Keratinocyte (primary cell): Measurements from ENCODE around the gene WDCP. TPM values are rescaled to one million over a fixed set of nuclear protein-coding genes. Genes with fewer than 3 reads are reported as not detected.

Experiments used
- DNase-seq: peaks from one replicate; pipeline ENCODE4 v3.0.0-alpha.2; 2011; ENCODE audit warnings: low read depth, missing footprints, low spot score
- FAIRE-seq: peaks from 2 replicates; lab custom pipeline; 2011; peaks lifted over from hg19 to GRCh38; lab: Jason Lieb, UNC
- H2AFZ ChIP-seq: 2 replicates; pipeline ENCODE4 v1.6.0; 2012; ENCODE audit warnings: low read length, control low read depth, inconsistent platforms; ENCODE audit not compliant: control insufficient read depth
- H3K27ac ChIP-seq: 2 replicates; pipeline ENCODE4 v1.5.1; 2011; ENCODE audit warnings: low read length; ENCODE audit not compliant: control insufficient read depth, insufficient read depth
- H3K27me3 ChIP-seq: 3 replicates; pipeline ENCODE4 v1.6.0; 2011; ENCODE audit warnings: low read length; ENCODE audit not compliant: control insufficient read depth, insufficient read depth; ENCODE audit errors: extremely low read depth
- H3K36me3 ChIP-seq, 2 experiments: 2 replicates in 1 of 2; 3 replicates in 1 of 2; pipeline ENCODE4 v1.5.1; 2011; ENCODE audit warnings: low read length in 2 of 2, mild to moderate bottlenecking in 1 of 2; ENCODE audit not compliant: control insufficient read depth in 2 of 2, insufficient read depth in 2 of 2; ENCODE audit errors: extremely low read depth in 1 of 2
- H3K4me1 ChIP-seq: 3 replicates; pipeline ENCODE4 v1.5.1; 2011; ENCODE audit warnings: low read length; ENCODE audit not compliant: control insufficient read depth, insufficient read depth; ENCODE audit errors: extremely low read depth
- H3K4me2 ChIP-seq: 3 replicates; pipeline ENCODE4 v1.6.0; 2011; ENCODE audit warnings: low read depth, low read length; ENCODE audit not compliant: control insufficient read depth, insufficient read depth; ENCODE audit errors: extremely low read depth
- H3K4me3 ChIP-seq, 3 experiments: fragments of 200-600 bp in 1 of 3; sonication (generic) in 1 of 3; 2 replicates in 2 of 3; 3 replicates in 1 of 3; pipeline ENCODE4 v1.5.1; 2011 to 2016; ENCODE audit warnings: low read length in 3 of 3, mild to moderate bottlenecking in 3 of 3, control low read depth in 2 of 3, inconsistent platforms in 1 of 3, low read depth in 1 of 3, mixed read lengths in 1 of 3, mixed run types in 1 of 3, moderate library complexity in 1 of 3; ENCODE audit not compliant: control insufficient read depth in 2 of 3, insufficient read depth in 2 of 3; ENCODE audit errors: extremely low read depth in 1 of 3
- H3K79me2 ChIP-seq: 2 replicates; pipeline ENCODE4 v1.6.0; 2012; ENCODE audit warnings: low read length; ENCODE audit not compliant: control insufficient read depth, insufficient read depth
- H3K9ac ChIP-seq: 3 replicates; pipeline ENCODE4 v1.6.0; 2011; ENCODE audit warnings: low read length; ENCODE audit not compliant: control insufficient read depth, insufficient read depth; ENCODE audit errors: extremely low read depth
- H3K9me1 ChIP-seq: 3 replicates; pipeline ENCODE4 v1.6.0; 2011; ENCODE audit warnings: low read length; ENCODE audit not compliant: control insufficient read depth, insufficient read depth; ENCODE audit errors: extremely low read depth
- H3K9me3 ChIP-seq: 2 replicates; pipeline ENCODE4 v1.5.1; 2012; ENCODE audit warnings: low read depth, low read length; ENCODE audit not compliant: control insufficient read depth
- H4K20me1 ChIP-seq: 3 replicates; pipeline ENCODE4 v1.6.0; 2011; ENCODE audit warnings: low read length; ENCODE audit not compliant: control insufficient read depth, insufficient read depth; ENCODE audit errors: extremely low read depth
- EZH2 ChIP-seq: IDR thresholded peaks from one replicate; pipeline ENCODE4 v1.6.1; 2012; ENCODE audit warnings: inconsistent platforms, mild to moderate bottlenecking, low read length, moderate library complexity
- dilution Hi-C: fragments of 300-500 bp; cut with MboI; formaldehyde crosslinking; loops from one replicate; pipeline ENCODE4 v1.7.0; 2020; ENCODE audit warnings: low sequenced_read_pairs; ENCODE audit not compliant: extremely low pct_ligation_motif_present
- polyA plus RNA-seq, 5 experiments: library from polyadenylated mRNA; depleted of rRNA in 3 of 5; stranded (reverse) in 3 of 5; stranded (forward) in 1 of 5; unstranded in 1 of 5; fragments of >200 nt; gene quantifications; 1 replicate in 1 of 5; 2 replicates in 3 of 5; 3 replicates in 1 of 5; pipeline versions ENCODE4 v1.2.1 to v1.2.3, GENCODE V29; 2011 to 2012; ENCODE audit warnings: missing spikeins in 2 of 5, low read depth in 1 of 5, low replicate concordance in 1 of 5
- TF ChIP-seq, protein P1 (sequence below), 3 experiments: IDR thresholded peaks in 1 of 3; conservative IDR thresholded peaks in 1 of 3; optimal IDR thresholded peaks in 1 of 3; 2 replicates in 2 of 3; 3 replicates in 1 of 3; pipeline versions ENCODE3 to v1.5.1; 2011; ENCODE audit warnings: low read length in 3 of 3, mild to moderate bottlenecking in 3 of 3, moderate library complexity in 2 of 3, control low read depth in 1 of 3, inconsistent platforms in 1 of 3; ENCODE audit not compliant: insufficient read depth in 2 of 3; ENCODE audit errors: extremely low read depth in 1 of 3

The WDCP gene
- polyA plus RNA-seq, 1 donor (not counting 4 experiments of a cell fraction or from before 2014, with no cell fraction given) = 11.0 TPM

DNA sequence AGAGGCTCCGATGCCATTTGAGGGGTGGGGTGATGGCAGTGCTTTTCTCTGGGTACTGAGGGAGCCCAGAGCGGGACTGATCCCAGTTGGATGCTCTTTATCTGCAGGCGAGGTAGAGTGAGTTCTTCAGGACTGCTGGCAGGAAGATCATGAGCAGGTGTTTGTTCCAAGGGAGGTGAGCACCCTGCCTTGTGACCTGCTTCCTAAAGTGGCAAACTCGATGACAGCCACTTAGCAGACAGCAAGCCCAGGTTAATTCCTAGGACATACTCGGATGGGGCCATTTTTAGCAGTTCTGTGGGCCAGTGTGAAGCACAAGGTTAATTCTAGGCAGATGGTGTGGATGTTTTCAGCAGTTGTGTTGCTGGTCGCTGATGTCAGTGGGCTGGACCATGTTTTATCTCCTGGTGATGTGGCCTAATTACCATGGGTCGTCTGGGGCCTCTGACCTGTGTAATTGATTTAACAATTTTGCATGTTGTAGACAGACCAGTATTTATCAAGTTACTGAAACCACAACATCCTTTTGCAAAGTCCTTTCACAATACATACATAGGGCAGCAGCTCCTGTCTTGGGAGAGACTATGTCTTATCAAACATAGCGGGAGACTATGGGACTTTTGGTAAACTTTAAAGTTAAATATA, 7.3 kb upstream of the WDCP start:
- Histone ChIP-seq H3K4me2 (no peak overlapping the region), H3K9ac (no peak overlapping the region), H3K27me3 (no peaks in the 10 kb centered on the region), H2AFZ (no peak overlapping the region), H3K9me1 (no peaks in the 10 kb centered on the region), H3K27ac (no peak overlapping the region), H3K79me2 (no peaks in the 10 kb centered on the region), H3K36me3 (peaks cover 0 to 1% of the 10 kb centered on the region in 2 experiments), H3K4me3 (no peak overlapping the region), H4K20me1 (no peaks in the 10 kb centered on the region), H3K9me3 (no peaks in the 10 kb centered on the region), H3K4me1 (no peaks in the 10 kb centered on the region)
- DNase-seq = no peak
- no peak for FAIRE-seq
- TF ChIP-seq, protein P1, sequence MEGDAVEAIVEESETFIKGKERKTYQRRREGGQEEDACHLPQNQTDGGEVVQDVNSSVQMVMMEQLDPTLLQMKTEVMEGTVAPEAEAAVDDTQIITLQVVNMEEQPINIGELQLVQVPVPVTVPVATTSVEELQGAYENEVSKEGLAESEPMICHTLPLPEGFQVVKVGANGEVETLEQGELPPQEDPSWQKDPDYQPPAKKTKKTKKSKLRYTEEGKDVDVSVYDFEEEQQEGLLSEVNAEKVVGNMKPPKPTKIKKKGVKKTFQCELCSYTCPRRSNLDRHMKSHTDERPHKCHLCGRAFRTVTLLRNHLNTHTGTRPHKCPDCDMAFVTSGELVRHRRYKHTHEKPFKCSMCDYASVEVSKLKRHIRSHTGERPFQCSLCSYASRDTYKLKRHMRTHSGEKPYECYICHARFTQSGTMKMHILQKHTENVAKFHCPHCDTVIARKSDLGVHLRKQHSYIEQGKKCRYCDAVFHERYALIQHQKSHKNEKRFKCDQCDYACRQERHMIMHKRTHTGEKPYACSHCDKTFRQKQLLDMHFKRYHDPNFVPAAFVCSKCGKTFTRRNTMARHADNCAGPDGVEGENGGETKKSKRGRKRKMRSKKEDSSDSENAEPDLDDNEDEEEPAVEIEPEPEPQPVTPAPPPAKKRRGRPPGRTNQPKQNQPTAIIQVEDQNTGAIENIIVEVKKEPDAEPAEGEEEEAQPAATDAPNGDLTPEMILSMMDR (optimal IDR thresholded peaks at IDR 0.05 in 1 of 3, IDR thresholded peaks at IDR 0.05 in 1 of 3, conservative IDR thresholded peaks at IDR 0.05 in 1 of 3; ENCODE audit: extremely low read depth in 1 of 3, insufficient read depth in 2 of 3, low read length in 3 of 3) = no peak
- TF ChIP-seq EZH2 = no peak
- dilution Hi-C loops = no loop called here

DNA sequence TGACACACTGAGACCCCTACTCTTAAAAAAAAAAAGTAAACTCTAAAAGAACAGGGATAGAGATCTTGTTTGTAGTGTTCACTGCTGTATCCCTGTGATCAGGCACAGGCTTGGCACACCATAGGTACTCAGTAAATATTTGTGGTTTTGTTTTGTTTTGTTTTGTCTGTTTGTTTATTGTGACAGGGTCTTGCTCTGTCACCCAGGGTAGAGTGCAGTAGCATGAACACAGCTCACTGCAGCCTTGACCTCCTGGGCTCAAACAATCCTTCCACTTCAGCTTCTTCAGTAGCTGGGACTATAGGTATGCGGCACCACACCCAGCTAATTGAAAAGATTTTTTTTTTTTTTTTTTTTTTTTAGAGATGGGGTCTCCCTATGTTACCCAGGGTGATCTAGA, 5.8 kb upstream of the WDCP start:
- H3K27me3 ChIP-seq = no peaks in the 10 kb centered on the region
- H3K36me3 ChIP-seq = peaks cover 0 to 1% of the 10 kb centered on the region in 2 experiments
- no peaks in the 10 kb centered on the region for H4K20me1 ChIP-seq
- TF ChIP-seq, protein P1 (optimal IDR thresholded peaks at IDR 0.05 in 1 of 3, IDR thresholded peaks at IDR 0.05 in 1 of 3, conservative IDR thresholded peaks at IDR 0.05 in 1 of 3; ENCODE audit: extremely low read depth in 1 of 3, insufficient read depth in 2 of 3, low read length in 3 of 3) = no peak
- no peak for TF ChIP-seq EZH2
- H2AFZ ChIP-seq = no peak overlapping the region
- DNase-seq (no peak), FAIRE-seq (no peak)
- H3K9me3 ChIP-seq = no peaks in the 10 kb centered on the region
- dilution Hi-C loops = no loop called here
- H3K9ac ChIP-seq = no peak overlapping the region
- H3K4me1 ChIP-seq = no peaks in the 10 kb centered on the region
- no peak overlapping the region for H3K27ac ChIP-seq
- H3K79me2 ChIP-seq = no peaks in the 10 kb centered on the region
- no peak overlapping the region for H3K4me2 ChIP-seq
- no peaks in the 10 kb centered on the region for H3K9me1 ChIP-seq
- no peak overlapping the region for H3K4me3 ChIP-seq
